Thoracic aorta (tissue), 2 donors: ENCODE measurements around the gene MED13. TPM values are rescaled to one million over a fixed set of nuclear protein-coding genes. Genes with fewer than 3 reads are reported as not detected.

Experiments
- ATAC-seq: fragments of 150-250 bp; one replicate; pipeline ENCODE4 v1.8.0; 2017; ENCODE audit warnings: low read depth; ENCODE audit not compliant: insufficient number of reproducible peaks, low FRiP score
- DNase-seq: peaks from one replicate; pipeline ENCODE4 v3.0.0-alpha.2; 2020; ENCODE audit warnings: low spot score
- H3K27ac ChIP-seq, 2 donors: fragments of 200-600 bp; sonication (generic); 1 replicate in 1 of 2; 2 replicates in 1 of 2; pipeline ENCODE4 v1.5.1; 2016; ENCODE audit warnings: mild to moderate bottlenecking in 2 of 2, moderate library complexity in 2 of 2
- H3K27me3 ChIP-seq: fragments of 200-600 bp; sonication (generic); replicated peaks from 2 replicates; pipeline ENCODE4 v1.6.0; 2016; ENCODE audit warnings: mild to moderate bottlenecking; ENCODE audit not compliant: insufficient read depth
- H3K36me3 ChIP-seq: fragments of 200-600 bp; sonication (generic); one replicate; pipeline ENCODE4 v1.5.1; 2016
- H3K4me1 ChIP-seq, 2 donors: fragments of 200-600 bp; sonication (generic); 1 replicate in 1 of 2; 2 replicates in 1 of 2; pipeline versions ENCODE4 v1.5.1 to v1.6.0; 2016; ENCODE audit warnings: low read depth in 2 of 2, mild to moderate bottlenecking in 1 of 2; ENCODE audit not compliant: control insufficient read depth in 1 of 2
- H3K4me3 ChIP-seq: fragments of 200-600 bp; sonication (generic); 2 replicates; pipeline ENCODE4 v1.5.1; 2016; ENCODE audit warnings: mild to moderate bottlenecking
- H3K9me3 ChIP-seq: fragments of 200-600 bp; sonication (generic); 2 replicates; pipeline ENCODE4 v1.5.1; 2016
- CTCF ChIP-seq: fragments of 200-600 bp; sonication (generic); IDR thresholded peaks from one replicate; pipeline ENCODE4 v1.5.1; 2019; ENCODE audit warnings: antibody characterized with exemption
- total RNA-seq, 2 donors: library from RNA; depleted of rRNA; stranded (reverse); fragments of >200 nt; gene quantifications; one replicate each; pipeline versions ENCODE4 v1.1.0 to v1.2.3, GENCODE V29; 2016

The MED13 gene
- total RNA-seq, 2 donors from 2014 or later, result 87.6 to 92.2 TPM

- Histone ChIP-seq H3K27ac (no peak overlapping the region), H3K36me3 (no peaks in the 10 kb centered on the region), H3K4me3 (no peak overlapping the region), H3K9me3 (no peaks in the 10 kb centered on the region), H3K4me1 (peaks cover 4 to 5% of the 10 kb centered on the region in 2 donors), H3K27me3 (no peaks in the 10 kb centered on the region)
- ATAC-seq, result no peak
- DNase-seq, result no peak
- no peak for TF ChIP-seq CTCF
These were observed 35.0 kb upstream of the MED13 start for GRCh38 chr17:62100055-62100454.

DNA sequence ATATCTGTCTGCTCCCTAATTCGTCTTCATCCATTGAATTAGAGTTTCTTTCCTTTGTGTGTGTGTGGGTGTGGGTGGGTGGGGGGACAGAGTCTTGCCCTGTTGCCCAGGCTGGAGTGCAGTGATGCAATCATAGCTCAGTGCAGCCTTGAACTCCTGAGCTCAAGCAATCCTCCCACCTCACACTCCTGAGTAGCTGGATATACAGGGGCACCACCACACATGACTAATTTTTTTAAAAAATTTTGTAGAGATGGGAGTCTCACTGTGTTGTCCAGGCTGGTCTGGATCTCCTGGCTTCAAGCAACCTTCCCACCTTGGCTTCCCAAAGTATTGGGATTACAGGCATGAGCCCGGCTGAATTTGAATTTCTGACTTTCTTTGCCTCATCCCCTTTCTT is 34.5 kb upstream of the MED13 start:
- Histone ChIP-seq H3K4me3 (no peak overlapping the region), H3K27me3 (no peaks in the 10 kb centered on the region), H3K4me1 (peaks cover 0 to under 1% of the 10 kb centered on the region in 2 donors), H3K36me3 (no peaks in the 10 kb centered on the region), H3K9me3 (no peaks in the 10 kb centered on the region), H3K27ac (no peak overlapping the region)
- no peak for ATAC-seq
- no peak for DNase-seq
- TF ChIP-seq CTCF, result no peak

DNA sequence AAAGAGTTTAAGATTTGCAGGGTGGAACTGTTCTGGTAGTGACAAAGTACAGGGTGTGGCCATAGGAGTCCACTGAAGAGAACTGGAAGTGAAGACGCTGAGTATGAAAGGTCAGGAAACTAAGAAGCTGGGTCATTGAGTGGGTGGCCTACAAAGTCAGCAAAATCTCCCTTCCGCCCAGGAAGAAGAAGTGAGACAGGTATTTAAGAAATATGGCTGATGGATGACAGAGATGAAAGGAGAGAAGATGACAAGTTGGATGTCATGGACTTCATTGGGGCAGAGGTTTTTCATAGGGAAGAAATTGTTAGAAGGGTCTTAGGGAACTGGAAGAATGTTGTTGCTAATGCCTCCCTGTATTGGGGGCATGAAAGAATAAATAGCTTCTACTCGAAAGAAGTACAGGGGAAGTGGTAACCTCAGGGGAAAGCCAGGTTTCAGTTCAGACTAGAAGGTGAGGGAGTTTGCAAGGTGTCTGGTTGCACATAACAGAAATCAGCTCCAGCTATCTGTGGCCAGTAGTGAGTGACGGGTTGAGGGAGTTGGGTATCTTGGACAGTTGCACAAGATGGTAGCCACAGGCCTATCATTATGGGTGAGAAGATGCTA is 33.6 kb upstream of the MED13 start:
- ATAC-seq, result no peak
- Histone ChIP-seq H3K27me3 (no peaks in the 10 kb centered on the region), H3K27ac (no peak overlapping the region), H3K4me1 (no peaks in the 10 kb centered on the region), H3K36me3 (no peaks in the 10 kb centered on the region), H3K4me3 (no peak overlapping the region), H3K9me3 (no peaks in the 10 kb centered on the region)
- TF ChIP-seq CTCF, result no peak
- no peak for DNase-seq

GRCh38 chr17:62096401-62096670 is 31.3 kb upstream of the MED13 start:
- H3K4me3 ChIP-seq, result no peak overlapping the region
- H3K36me3 ChIP-seq, result no peaks in the 10 kb centered on the region
- TF ChIP-seq CTCF, result no peak
- no peaks in the 10 kb centered on the region for H3K9me3 ChIP-seq
- no peaks in the 10 kb centered on the region for H3K4me1 ChIP-seq
- no peak for DNase-seq
- no peaks in the 10 kb centered on the region for H3K27me3 ChIP-seq
- no peak for ATAC-seq
- peak overlapping the region in 1 of 2 donors; percentile 60 for H3K27ac ChIP-seq

DNA sequence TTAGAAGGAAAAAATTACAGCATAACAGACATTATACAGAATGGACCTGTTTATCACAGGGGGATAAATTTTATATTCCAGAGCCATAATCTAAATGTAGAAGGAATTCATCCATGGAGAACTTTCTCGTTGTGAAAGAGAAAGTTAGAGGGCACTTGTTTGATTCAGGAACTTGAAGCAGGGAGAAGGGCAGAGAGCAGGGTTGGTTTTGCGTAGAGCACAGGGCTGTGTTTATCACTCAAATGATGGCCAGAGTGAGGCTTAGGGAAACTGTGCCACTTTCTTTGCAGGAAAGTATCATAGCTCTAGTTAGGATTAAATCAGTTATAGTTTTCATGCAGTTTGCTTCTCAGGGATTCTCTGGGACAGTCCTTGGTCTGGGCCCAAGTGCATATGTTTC is 29.1 kb upstream of the MED13 start:
- H3K4me1 ChIP-seq, result no peaks in the 10 kb centered on the region
- DNase-seq (no peak), ATAC-seq (no peak)

More for the DNA sequence above, 29.1 kb upstream of the MED13 start:
- no peak for TF ChIP-seq CTCF
- Histone ChIP-seq H3K27me3 (no peaks in the 10 kb centered on the region), H3K36me3 (no peaks in the 10 kb centered on the region), H3K9me3 (no peaks in the 10 kb centered on the region), H3K27ac (no peak overlapping the region), H3K4me3 (no peak overlapping the region)
